GM23338 (cell line): ENCODE data around the gene TMEM158. TPM values are rescaled to one million over a fixed set of nuclear protein-coding genes. Genes with fewer than 3 reads are reported as not detected.

Experiments used
- ATAC-seq: fragments of 200-7000 bp; cut with Tn5 transposase; 3 replicates; pipeline ENCODE4 v1.9.1; 2020
- DNase-seq: peaks from one replicate; pipeline ENCODE4 v3.0.0-alpha.2; 2015; ENCODE audit warnings: low spot score
- H2AFZ ChIP-seq: fragments of 200-600 bp; sonication (generic); 2 replicates; pipeline ENCODE4 v1.8.0; 2016; ENCODE audit warnings: antibody characterized with exemption, mild to moderate bottlenecking, moderate library complexity
- H3F3A ChIP-seq: fragments of 200-600 bp; sonication (generic); replicated peaks from 2 replicates; pipeline ENCODE4 v1.8.0; 2017; ENCODE audit warnings: antibody characterized with exemption, mixed run types, low read depth
- H3K27ac ChIP-seq: fragments of 200-600 bp; sonication (generic); 2 replicates; pipeline ENCODE4 v1.6.1; 2016; ENCODE audit warnings: low read depth
- H3K27me3 ChIP-seq: fragments of 200-600 bp; sonication (generic); 2 replicates; pipeline ENCODE4 v1.8.0; 2016; ENCODE audit warnings: mild to moderate bottlenecking, mixed run types, moderate library complexity; ENCODE audit not compliant: insufficient read depth
- H3K36me3 ChIP-seq: fragments of 200-600 bp; sonication (generic); 2 replicates; pipeline ENCODE4 v1.8.0; 2016; ENCODE audit warnings: mild to moderate bottlenecking; ENCODE audit not compliant: insufficient read depth
- H3K4me1 ChIP-seq: fragments of 200-600 bp; sonication (generic); 2 replicates; pipeline ENCODE4 v1.8.0; 2016; ENCODE audit warnings: mild to moderate bottlenecking, moderate library complexity; ENCODE audit not compliant: insufficient read depth
- H3K4me2 ChIP-seq: fragments of 200-600 bp; sonication (generic); 2 replicates; pipeline ENCODE4 v1.7.1; 2017; ENCODE audit warnings: mixed run types
- H3K4me3 ChIP-seq: fragments of 200-600 bp; sonication (generic); 2 replicates; pipeline ENCODE4 v1.6.1; 2016; ENCODE audit warnings: mixed run types
- H3K79me2 ChIP-seq: fragments of 200-600 bp; sonication (generic); replicated peaks from 2 replicates; pipeline ENCODE4 v1.8.0; 2017; ENCODE audit warnings: mild to moderate bottlenecking; ENCODE audit not compliant: insufficient read depth
- H3K9me2 ChIP-seq: fragments of 200-600 bp; sonication (generic); 2 replicates; pipeline ENCODE4 v1.8.0; 2017; ENCODE audit not compliant: insufficient read depth
- H4K20me1 ChIP-seq: fragments of 200-600 bp; sonication (generic); replicated peaks from 2 replicates; pipeline ENCODE4 v1.8.0; 2017; ENCODE audit warnings: mild to moderate bottlenecking; ENCODE audit not compliant: insufficient read depth
- H3K27ac Mint-ChIP-seq: 2 replicates; pipeline ENCODE4 v1.8.0; 2020; ENCODE audit warnings: inconsistent platforms, mild to moderate bottlenecking, moderate library complexity, mixed read lengths
- H3K27me3 Mint-ChIP-seq: 3 replicates; pipeline ENCODE4 v1.8.0; 2022; ENCODE audit warnings: low read depth, mild to moderate bottlenecking, moderate library complexity, mixed read lengths, inconsistent platforms; ENCODE audit not compliant: insufficient read depth, poor library complexity
- H3K36me3 Mint-ChIP-seq: 3 replicates; pipeline ENCODE4 v1.8.0; 2021; ENCODE audit warnings: low read depth, mild to moderate bottlenecking, inconsistent platforms, moderate library complexity, mixed read lengths
- H3K4me1 Mint-ChIP-seq: 3 replicates; pipeline ENCODE4 v1.8.0; 2020; ENCODE audit warnings: mild to moderate bottlenecking, inconsistent platforms, mixed read lengths
- H3K4me3 Mint-ChIP-seq: 3 replicates; pipeline ENCODE4 v1.8.0; 2021; ENCODE audit warnings: moderate library complexity, mild to moderate bottlenecking, inconsistent platforms, mixed read lengths
- H3K9me3 Mint-ChIP-seq: 3 replicates; pipeline ENCODE4 v1.8.0; 2020; ENCODE audit warnings: moderate library complexity, mild to moderate bottlenecking, inconsistent platforms, mixed read lengths
- EZH2 ChIP-seq: fragments of 200-600 bp; sonication (generic); IDR thresholded peaks from one replicate; pipeline ENCODE4 v1.8.0; 2017; ENCODE audit warnings: antibody characterized with exemption, mild to moderate bottlenecking, low read depth; ENCODE audit not compliant: unreplicated experiment
- EZH2phosphoT487 ChIP-seq: fragments of 200-600 bp; sonication (generic); IDR thresholded peaks from one replicate; pipeline ENCODE4 v1.8.1; 2018; ENCODE audit warnings: antibody characterized with exemption; ENCODE audit not compliant: unreplicated experiment
- JUNB ChIP-seq: IDR thresholded peaks from one replicate; pipeline ENCODE4 v1.6.1; 2016; ENCODE audit warnings: antibody characterized with exemption; ENCODE audit not compliant: unreplicated experiment
- NANOG ChIP-seq: IDR thresholded peaks from 2 replicates; pipeline ENCODE4 v1.6.1; 2016; ENCODE audit warnings: antibody characterized with exemption, borderline replicate concordance
- POLR2AphosphoS5 ChIP-seq: IDR thresholded peaks from 2 replicates; pipeline ENCODE4 v1.6.1; 2016; ENCODE audit warnings: antibody characterized with exemption, low read depth
- REST ChIP-seq: IDR thresholded peaks from one replicate; pipeline ENCODE4 v1.6.1; 2018; ENCODE audit warnings: antibody characterized with exemption; ENCODE audit not compliant: unreplicated experiment
- STAT1 ChIP-seq: IDR thresholded peaks from one replicate; pipeline ENCODE4 v1.6.1; 2016; ENCODE audit warnings: antibody characterized with exemption; ENCODE audit not compliant: unreplicated experiment
- ZNF114 ChIP-seq: fragments of 250-450 bp; sonication (Bioruptor Pico); IDR thresholded peaks from 2 replicates; pipeline ENCODE4 v1.5.0; 2020; ENCODE audit warnings: mild to moderate bottlenecking, moderate library complexity
- ZNF462 ChIP-seq: fragments of 250-450 bp; sonication (Bioruptor Pico); IDR thresholded peaks from 2 replicates; pipeline ENCODE4 v1.5.0; 2020; ENCODE audit warnings: mild to moderate bottlenecking, moderate library complexity
- polyA plus RNA-seq: library from polyadenylated mRNA; unstranded; fragments of >200 nt; fragmentation: Nextera tagmentation; extraction: Ambion mirVana; gene quantifications from 2 replicates; pipeline ENCODE4 v1.2.1, GENCODE V29; 2016
- total RNA-seq: library from RNA; depleted of rRNA; stranded (reverse); fragments of >200 nt; shearing (Covaris generic); gene quantifications from 2 replicates; pipeline ENCODE4 v1.2.3, GENCODE V29; 2014

Gene TMEM158
- total and polyA plus RNA-seq, 2 experiments from 2014 or later, result 9.6 to 16.9 TPM

GRCh38 chr3:45183872-45184262, 42.2 kb downstream of the TMEM158 start (continued):
- TF ChIP-seq ZNF462 (no peak), REST (no peak)

- Histone ChIP-seq H3K4me1 (peaks cover 15% of the 10 kb centered on the region; the same call in 1 of the 2 replicates), H3K27me3 (no peaks in the 10 kb centered on the region), H3K4me3 (no peak overlapping the region), H3K36me3 (no peaks in the 10 kb centered on the region), H2AFZ (peak overlapping the region; percentile 97), H3F3A (no peaks in the 10 kb centered on the region), H3K4me2 (no peak overlapping the region), H3K79me2 (no peaks in the 10 kb centered on the region), H3K9me2 (no peaks in the 10 kb centered on the region), H4K20me1 (no peaks in the 10 kb centered on the region), H3K27ac (no peak overlapping the region)
- Mint-ChIP-seq H3K9me3 (no peaks in the 10 kb centered on the region), H3K36me3 (no peaks in the 10 kb centered on the region), H3K4me3 (no peak overlapping the region; the same call in 2 of the 3 replicates), H3K4me1 (peaks cover 15% of the 10 kb centered on the region), H3K27me3 (peaks cover 15% of the 10 kb centered on the region), H3K27ac (peak overlapping the region; percentile 91)
- ATAC-seq (peak; percentile 84), DNase-seq (peak; percentile 43)
- no peak for TF ChIP-seq JUNB
- TF ChIP-seq NANOG, result no peak
- no peak for TF ChIP-seq REST
- no peak for TF ChIP-seq EZH2phosphoT487
- no peak for TF ChIP-seq EZH2
- no peak for TF ChIP-seq POLR2AphosphoS5
- no peak for TF ChIP-seq ZNF114
- TF ChIP-seq STAT1, result no peak
Measured at GRCh38 chr3:45182915-45183871, 42.9 kb downstream of the TMEM158 start.
